CD14-positive monocyte (primary cell): Measurements from ENCODE around the gene MRTFA. TPM values are rescaled to one million over a fixed set of nuclear protein-coding genes. Genes with fewer than 3 reads are reported as not detected.
"Not testable (repeated sequence)": the region's sequence is repeated elsewhere in the genome, so short reads cannot be mapped to it uniquely, and the experiment has no call there.

Source experiments
- DNase-seq, 3 donors: peaks; one replicate each; pipeline ENCODE4 v3.0.0-alpha.2; 2011 to 2022
- H2AFZ ChIP-seq: 2 replicates; pipeline ENCODE4 v1.6.0; 2012; ENCODE audit warnings: mild to moderate bottlenecking, low read depth, low read length, inconsistent platforms; ENCODE audit not compliant: insufficient read depth, poor library complexity, severe bottlenecking
- H3K27ac ChIP-seq, 2 donors: 1 replicate in 1 of 2; 2 replicates in 1 of 2; pipeline ENCODE4 v1.5.1; 2012 to 2013; ENCODE audit warnings: low read length in 2 of 2, control low read depth in 1 of 2, inconsistent platforms in 1 of 2, low read depth in 1 of 2, mild to moderate bottlenecking in 1 of 2
- H3K27me3 ChIP-seq, 2 donors: one replicate each; pipeline versions ENCODE4 v1.6.0 to v1.6.1; 2011 to 2013; ENCODE audit warnings: low read length in 2 of 2; ENCODE audit not compliant: control insufficient read depth in 2 of 2, insufficient read depth in 2 of 2
- H3K36me3 ChIP-seq, 2 donors: replicated peaks in 1 of 2; 1 replicate in 1 of 2; 2 replicates in 1 of 2; pipeline versions ENCODE4 v1.5.1 to v1.6.1; 2012 to 2013; ENCODE audit warnings: low read length in 2 of 2, control low read depth in 1 of 2, inconsistent platforms in 1 of 2, mild to moderate bottlenecking in 1 of 2; ENCODE audit not compliant: insufficient read depth in 2 of 2, control insufficient read depth in 1 of 2
- H3K4me1 ChIP-seq, 2 donors: 1 replicate in 1 of 2; 2 replicates in 1 of 2; pipeline versions ENCODE4 v1.5.1 to v1.6.1; 2012 to 2013; ENCODE audit warnings: low read length in 2 of 2, control low read depth in 1 of 2, inconsistent platforms in 1 of 2, mild to moderate bottlenecking in 1 of 2, moderate library complexity in 1 of 2; ENCODE audit not compliant: insufficient read depth in 2 of 2, control insufficient read depth in 1 of 2
- H3K4me2 ChIP-seq: replicated peaks from 2 replicates; pipeline ENCODE3; 2012; ENCODE audit warnings: low read length, moderate library complexity, mild to moderate bottlenecking; ENCODE audit not compliant: poor library complexity, severe bottlenecking; ENCODE audit errors: extremely low read depth
- H3K4me3 ChIP-seq, 3 experiments: fragments of 200-600 bp in 1 of 3; sonication (generic) in 1 of 3; replicated peaks in 1 of 3; 1 replicate in 2 of 3; 2 replicates in 1 of 3; pipeline ENCODE4 v1.5.1; 2011 to 2013; ENCODE audit warnings: low read length in 3 of 3, mild to moderate bottlenecking in 3 of 3, control low read depth in 2 of 3, low read depth in 2 of 3, inconsistent platforms in 1 of 3, moderate library complexity in 1 of 3
- H3K79me2 ChIP-seq: 2 replicates; pipeline ENCODE4 v1.6.0; 2012; ENCODE audit warnings: mild to moderate bottlenecking, control low read depth, inconsistent platforms, low read length, moderate library complexity; ENCODE audit not compliant: insufficient read depth
- H3K9ac ChIP-seq: 2 replicates; pipeline ENCODE4 v1.6.0; 2017; ENCODE audit warnings: low read length, mild to moderate bottlenecking; ENCODE audit not compliant: insufficient read depth, poor library complexity, severe bottlenecking
- H3K9me3 ChIP-seq, 2 donors: replicated peaks in 1 of 2; 1 replicate in 1 of 2; 2 replicates in 1 of 2; pipeline versions ENCODE4 v1.5.1 to v1.6.1; 2012 to 2013; ENCODE audit warnings: low read length in 2 of 2, control low read depth in 1 of 2; ENCODE audit not compliant: control insufficient read depth in 1 of 2, insufficient read depth in 1 of 2
- H4K20me1 ChIP-seq: 2 replicates; pipeline ENCODE4 v1.6.0; 2012; ENCODE audit warnings: mild to moderate bottlenecking, low read length, control low read depth, moderate library complexity; ENCODE audit not compliant: insufficient read depth
- H3K27ac Mint-ChIP-seq, 7 donors: one replicate each; pipeline ENCODE4 v1.8.0; 2020; ENCODE audit warnings: mild to moderate bottlenecking in 7 of 7, mixed read lengths in 7 of 7, moderate library complexity in 6 of 7, inconsistent platforms in 2 of 7
- H3K27me3 Mint-ChIP-seq, 3 donors: one replicate each; pipeline ENCODE4 v1.8.0; 2021 to 2022; ENCODE audit warnings: low read depth in 3 of 3, mild to moderate bottlenecking in 3 of 3, mixed read lengths in 3 of 3, moderate library complexity in 3 of 3, inconsistent platforms in 1 of 3
- H3K36me3 Mint-ChIP-seq, 2 donors: one replicate each; pipeline ENCODE4 v1.8.0; 2020; ENCODE audit warnings: mixed read lengths in 2 of 2, inconsistent platforms in 1 of 2, mild to moderate bottlenecking in 1 of 2
- H3K4me1 Mint-ChIP-seq: one replicate; pipeline ENCODE4 v1.8.0; 2020; ENCODE audit warnings: mild to moderate bottlenecking, mixed read lengths
- H3K4me3 Mint-ChIP-seq, 2 donors: one replicate each; pipeline ENCODE4 v1.8.0; 2020; ENCODE audit warnings: mild to moderate bottlenecking in 2 of 2, mixed read lengths in 2 of 2, moderate library complexity in 1 of 2
- H3K9me3 Mint-ChIP-seq, 7 donors: one replicate each; pipeline ENCODE4 v1.8.0; 2020 to 2022; ENCODE audit warnings: mixed read lengths in 7 of 7, mild to moderate bottlenecking in 6 of 7, moderate library complexity in 6 of 7, inconsistent platforms in 2 of 7
- CTCF ChIP-seq: fragments of 200-600 bp; IDR thresholded peaks from one replicate; pipeline ENCODE4 v1.8.0; 2022; ENCODE audit warnings: antibody characterized with exemption, mild to moderate bottlenecking
- WGBS: methylation state at CpG from one replicate; pipeline ENCODE4 v1.1.5; 2013; ENCODE audit warnings: missing lambda C conversion rate; ENCODE audit not compliant: insufficient coverage; 5-methylcytosine and 5-hydroxymethylcytosine counted together
- intact Hi-C, 2 donors: fragments of 100-400 bp; cut with micrococcal nuclease; formaldehyde crosslinking; loops; one replicate each; pipeline versions ENCODE4 v1.15.0 to v1.15.1; 2023
- polyA plus RNA-seq, 3 donors: library from polyadenylated mRNA; depleted of rRNA in 1 of 3; unstranded in 2 of 3; stranded (reverse) in 1 of 3; fragments of 300-500 nt in 2 of 3; fragments of >200 nt in 1 of 3; fragmentation: Illumina TruSeq in 2 of 3; gene quantifications; 1 replicate in 2 of 3; 2 replicates in 1 of 3; pipeline ENCODE4 v1.2.3, GENCODE V29; 2012 to 2021

The MRTFA gene
- polyA plus RNA-seq, 3 donors = 14.1 to 33.8 (median 18.9) TPM

GRCh38 chr22:40510631-40511364, 125.7 kb downstream of the MRTFA start:
- no peaks in the 10 kb centered on the region for H3K27me3 ChIP-seq
- Mint-ChIP-seq H3K4me1 (peaks cover 34% of the 10 kb centered on the region), H3K9me3 (no peaks in the 10 kb centered on the region), H3K36me3 (peaks cover 9 to 14% of the 10 kb centered on the region in 2 donors), H3K27ac (peak overlapping the region; percentile 28 to 94 (median 88)), H3K4me3 (no peak overlapping the region), H3K27me3 (no peaks in the 10 kb centered on the region)
- H3K79me2 ChIP-seq = peaks cover 42% of the 10 kb centered on the region
- no peak for DNase-seq
- no peak overlapping the region for H3K4me3 ChIP-seq
- H3K27ac ChIP-seq = peak overlapping the region in 1 of 2 donors; percentile 78
- intact Hi-C loops = no loop called here
- no peaks in the 10 kb centered on the region for H3K9me3 ChIP-seq
- H3K36me3 ChIP-seq = peaks cover 0 to 3% of the 10 kb centered on the region in 2 donors
- no peaks in the 10 kb centered on the region for H4K20me1 ChIP-seq
- WGBS = no CpG with 5 or more reads among the region's 4 CpGs
- no peak overlapping the region for H3K9ac ChIP-seq
- no peak for TF ChIP-seq CTCF
- peaks cover 30 to 33% of the 10 kb centered on the region in 2 donors for H3K4me1 ChIP-seq
- no peak overlapping the region for H3K4me2 ChIP-seq
- H2AFZ ChIP-seq = no peak overlapping the region

GRCh38 chr22:40509401-40510134, 127.0 kb downstream of the MRTFA start:
- Mint-ChIP-seq H3K4me3 (peak overlapping the region in 1 of 2 donors; percentile 64), H3K27me3 (no peaks in the 10 kb centered on the region), H3K36me3 (peaks cover 1 to 5% of the 10 kb centered on the region in 2 donors), H3K4me1 (peaks cover 37% of the 10 kb centered on the region), H3K9me3 (no peaks in the 10 kb centered on the region), H3K27ac (peak overlapping the region; percentile 81 to 94 (median 91))
- H3K79me2 ChIP-seq = peaks cover 38% of the 10 kb centered on the region
- no peaks in the 10 kb centered on the region for H3K9me3 ChIP-seq
- peak overlapping the region; percentile 28 for H3K9ac ChIP-seq
- H2AFZ ChIP-seq = peak overlapping the region; percentile 6
- no peaks in the 10 kb centered on the region for H3K36me3 ChIP-seq
- H3K27ac ChIP-seq = peak overlapping the region in 1 of 2 donors; percentile 78
- H3K4me2 ChIP-seq = peak overlapping the region; percentile 32
- H3K4me3 ChIP-seq = peak overlapping the region in 1 of 3 experiments; percentile 31
- H3K4me1 ChIP-seq = peaks cover 30 to 37% of the 10 kb centered on the region in 2 donors
- no CpG with 5 or more reads among the region's 4 CpGs for WGBS
- DNase-seq = peak; percentile 54 to 91 (median 78)
- H3K27me3 ChIP-seq = no peaks in the 10 kb centered on the region
- intact Hi-C loops = no loop called here
- no peaks in the 10 kb centered on the region for H4K20me1 ChIP-seq
- TF ChIP-seq CTCF = no peak

- H3K36me3 ChIP-seq, H3K9me3 ChIP-seq, H3K9ac ChIP-seq, H2AFZ ChIP-seq, H3K27ac ChIP-seq, H4K20me1 ChIP-seq, H3K27me3 ChIP-seq, H3K4me3 Mint-ChIP-seq, H3K36me3 Mint-ChIP-seq, H3K4me3 ChIP-seq, H3K9me3 Mint-ChIP-seq, H3K4me2 ChIP-seq, H3K27me3 Mint-ChIP-seq, DNase-seq, intact Hi-C loops: not testable (repeated sequence)
- peaks cover 42% of the 10 kb centered on the region for H3K4me1 Mint-ChIP-seq
- peak overlapping the region in 3 of 7 donors; percentile 24 to 58 (median 26) for H3K27ac Mint-ChIP-seq
- peaks cover 38% of the 10 kb centered on the region for H3K79me2 ChIP-seq
- WGBS = 89% methylated on average over 5 of the region's 8 CpGs
- peaks cover 30 to 40% of the 10 kb centered on the region in 2 donors for H3K4me1 ChIP-seq
These were observed 128.5 kb downstream of the MRTFA start for GRCh38 chr22:40508046-40508445.
